HG03175 (cell line): Measurements from ENCODE around the gene AMTN.
"Not testable (repeated sequence)": the region's sequence is repeated elsewhere in the genome, so short reads cannot be mapped to it uniquely, and the experiment has no call there.

Experiments used
- ATAC-seq: cut with Tn5 transposase; IDR thresholded peaks from one replicate; pipeline ENCODE4 v1.9.1; 2021; ENCODE audit warnings: mild to moderate bottlenecking, moderate library complexity; ENCODE audit not compliant: unreplicated experiment

The AMTN gene

GRCh38 chr4:70518269-70518668 is at the start of gene AMTN:
Gene AMTN (plus strand): TSS chr4:70518569. CDS start chr4:70518778, 209 bp downstream.
- no peak for ATAC-seq

GRCh38 chr4:70471897-70472296 is 46.5 kb upstream of the AMTN start, which contains the start of gene MUC7:
Gene MUC7 (plus strand): TSS chr4:70472197. CDS start chr4:70474022, 1,825 bp downstream.
- no peak for ATAC-seq

GRCh38 chr4:70473679-70474078 is 44.7 kb upstream of the AMTN start:
- ATAC-seq: no peak

- ATAC-seq: no peak
Observed at GRCh38 chr4:70488748-70489147, 29.6 kb upstream of the AMTN start.

- no peak for ATAC-seq
Observed at GRCh38 chr4:70496231-70496630, 22.1 kb upstream of the AMTN start.

GRCh38 chr4:70501838-70502237 is 16.5 kb upstream of the AMTN start:
- not testable (repeated sequence) for ATAC-seq

- ATAC-seq: no peak
Observed at GRCh38 chr4:70504733-70505132, 13.6 kb upstream of the AMTN start.

GRCh38 chr4:70505151-70505748 is 13.1 kb upstream of the AMTN start:
- ATAC-seq: peak; percentile 95

GRCh38 chr4:70508801-70509200 is 9.6 kb upstream of the AMTN start:
- ATAC-seq: no peak

- no peak for ATAC-seq
Observed at GRCh38 chr4:70511365-70511764, 7.0 kb upstream of the AMTN start.

GRCh38 chr4:70515367-70516250 is 2.8 kb upstream of the AMTN start:
- no peak for ATAC-seq

- ATAC-seq: no peak
Observed at GRCh38 chr4:70518716-70519115, 347 bp downstream of the AMTN start.

GRCh38 chr4:70522626-70523025 is 4.3 kb downstream of the AMTN start:
- no peak for ATAC-seq

GRCh38 chr4:70530997-70531396 is 12.6 kb downstream of the AMTN start:
- ATAC-seq: no peak

- peak; percentile 56 for ATAC-seq
Observed at GRCh38 chr4:70531981-70532380, 13.6 kb downstream of the AMTN start.

GRCh38 chr4:70533211-70533610 is 14.8 kb downstream of the AMTN start:
- peak; percentile 72 for ATAC-seq

- ATAC-seq: no peak
Observed at GRCh38 chr4:70533791-70534190, 15.4 kb downstream of the AMTN start.

GRCh38 chr4:70534886-70535285 is 16.5 kb downstream of the AMTN start:
- not testable (repeated sequence) for ATAC-seq

GRCh38 chr4:70538869-70539268 is 20.5 kb downstream of the AMTN start:
- no peak for ATAC-seq

GRCh38 chr4:70544279-70544868 is 26.0 kb downstream of the AMTN start:
- ATAC-seq: peak; percentile 77

- ATAC-seq: no peak
Observed at GRCh38 chr4:70556856-70557255, 38.5 kb downstream of the AMTN start.
